ENCODE results near the gene DOCK11. TPM values are rescaled to one million over a fixed set of nuclear protein-coding genes. Genes with fewer than 3 reads are reported as not detected.

The DOCK11 gene
- total and polyA plus RNA-seq, 9 of the 15 experiments (the other 6 are each of a cell fraction or from before 2014, with no cell fraction given), result 41.8 to 77.8 (median 50.9) TPM

- Histone ChIP-seq H3K4me3 (no peak overlapping the region), H3K27me3 (ENCODE audit: control insufficient read depth in 2 of 2, insufficient read depth in 2 of 2, low read length in 2 of 2) (no peaks in the 10 kb centered on the region), H4K20me1 (replicated peaks; ENCODE audit: control insufficient read depth, insufficient read depth, low read length) (no peaks in the 10 kb centered on the region), H3K36me3 (ENCODE audit: control insufficient read depth, insufficient read depth, low read length) (peaks cover 23% of the 10 kb centered on the region; the same call in 2 of the 3 replicates), H2AFZ (ENCODE audit: low read depth, low read length) (peak overlapping the region; percentile 15; the same call in 1 of the 2 replicates), H3K4me1 (replicated peaks in 1 of 2; ENCODE audit: control insufficient read depth in 2 of 2, insufficient read depth in 2 of 2, low read length in 2 of 2) (peaks cover 13 to 31% of the 10 kb centered on the region in 2 experiments; a peak in 4 of 5 replicates), H3K9ac (ENCODE audit: insufficient read depth in 1 of 2, low read depth in 2 of 2, low read length in 2 of 2) (peak overlapping the region; percentile 70 to 80; a peak in 3 of 4 replicates), H3K27ac (ENCODE audit: extremely low read depth, low read depth, low read length) (peak overlapping the region; percentile 95), H3K9me3 (replicated peaks; ENCODE audit: control insufficient read depth, insufficient read depth, low read depth, low read length) (no peaks in the 10 kb centered on the region), H3K4me2 (ENCODE audit: insufficient read depth, low read length) (peak overlapping the region; percentile 79), H3K79me2 (ENCODE audit: control insufficient read depth, insufficient read depth, low read length) (peaks cover 92% of the 10 kb centered on the region), H3K9me1 (ENCODE audit: control insufficient read depth, insufficient read depth, low read length) (no peaks in the 10 kb centered on the region)
- POLR2A ChIA-PET, result interaction anchor here (0.6 to 1.3 kb wide), 4 partner anchors 8 to 54 kb away, joined by 3 to 6 read pairs (median 4); partner anchors contain the start of gene DOCK11
- in situ Hi-C loops (cut with MboI) (no loop called here), intact Hi-C loops (cut with micrococcal nuclease) (no loop called here)
- FAIRE-seq (no peak), ATAC-seq (peak; percentile 23), DNase-seq (ENCODE audit: extremely low read depth in 1 of 4, low spot score in 3 of 4) (no peak)
- WGBS (ENCODE audit: insufficient coverage, low coverage, missing lambda C conversion rate), result 13% methylated on average over 4 of the region's 4 CpGs
- TF ChIP-seq MED1 (CRISPR knock-in tag; IDR thresholded peaks at IDR 0.05; ENCODE audit: borderline replicate concordance) (no peak), HMBOX1 (IDR thresholded peaks at IDR 0.05) (no peak), ZNF282 (CRISPR knock-in tag; IDR thresholded peaks at IDR 0.05) (no peak), ESRRB (CRISPR knock-in tag; IDR thresholded peaks at IDR 0.05; ENCODE audit: borderline replicate concordance) (no peak), ZNF512 (tag; IDR thresholded peaks at IDR 0.05) (no peak), HNRNPL (IDR thresholded peaks at IDR 0.05; ENCODE audit: low read depth, low read length) (no peak), CGGBP1 (CRISPR knock-in tag; IDR thresholded peaks at IDR 0.05) (no peak), RAD51 (IDR thresholded peaks at IDR 0.05; ENCODE audit: borderline replicate concordance, low read depth) (no peak), ZNF431 (CRISPR knock-in tag; IDR thresholded peaks at IDR 0.05) (no peak), ERF (CRISPR knock-in tag; IDR thresholded peaks at IDR 0.05) (no peak), POLR2B (IDR thresholded peaks at IDR 0.05; ENCODE audit: low read depth, partially characterized antibody) (no peak), ZNF197 (CRISPR knock-in tag; IDR thresholded peaks at IDR 0.05; ENCODE audit: low read depth) (no peak), ZC3H4 (CRISPR knock-in tag; IDR thresholded peaks at IDR 0.05; ENCODE audit: borderline replicate concordance) (no peak)
- BruUV-seq (replicated peaks), result no TSS peak
- CTCF ChIA-PET (ENCODE audit: low intra/inter-chr PET ratio), result no interaction called here
These were observed 9.0 kb downstream of the DOCK11 start for GRCh38 chrX:118504581-118504980.
